K562 (cell line): ENCODE data around the gene SLAMF6. TPM values are rescaled to one million over a fixed set of nuclear protein-coding genes. Genes with fewer than 3 reads are reported as not detected.
A peak's percentile ranks its signal among the peaks of the same experiment; 100 is the strongest.

Experiments used
- ATAC-seq: fragments of 200-7000 bp; cut with Tn5 transposase; 3 replicates; pipeline ENCODE4 v1.9.1; 2020; ENCODE audit warnings: moderate library complexity
- BruUV-seq: library from RNA; stranded (reverse); fragments of 400-500 nt; replicated peaks from 2 replicates; lab custom pipeline; 2021; lab: Mats Ljungman, UMichigan
- CTCF ChIA-PET: fragments of 300-600 bp; formaldehyde crosslinking; extraction: SDS; loops from one replicate; lab custom pipeline; 2021; ENCODE audit warnings: low intra/inter-chr PET ratio; lab: Yijun Ruan, JAX
- POLR2A ChIA-PET: fragments of 300-600, 350-650 bp; sonication (Branson Sonifier 250); formaldehyde crosslinking; extraction: SDS; loops from one replicate; lab custom pipeline; 2021; ENCODE audit warnings: antibody characterized with exemption, inconsistent platforms; lab: Yijun Ruan, JAX
- DNase-seq, 4 experiments: peaks; one replicate each; pipeline versions ENCODE4 v3.0.0 to v3.0.0-alpha.2; 2011 to 2018; ENCODE audit warnings: low spot score in 3 of 4, mixed read lengths in 3 of 4; ENCODE audit errors: extremely low read depth in 1 of 4
- FAIRE-seq: peaks from 2 replicates; lab custom pipeline; 2011; peaks lifted over from hg19 to GRCh38; lab: Jason Lieb, UNC
- H2AFZ ChIP-seq: 2 replicates; pipeline ENCODE4 v1.6.0; 2011; ENCODE audit warnings: low read depth, low read length, control low read depth, inconsistent platforms
- H3K27ac ChIP-seq: fragments of 200-600 bp; 3 replicates; pipeline ENCODE4 v1.8.0; 2011; ENCODE audit warnings: low read depth, mild to moderate bottlenecking, control low read depth, inconsistent platforms, low read length, moderate library complexity, mixed read lengths; ENCODE audit errors: extremely low read depth
- H3K27me3 ChIP-seq, 2 experiments: fragments of 300-600 bp in 1 of 2; 2 replicates in 1 of 2; 3 replicates in 1 of 2; pipeline versions ENCODE4 v1.6.0 to v1.8.0; 2011; ENCODE audit warnings: inconsistent platforms in 2 of 2, low read length in 2 of 2, mild to moderate bottlenecking in 1 of 2, mixed read lengths in 1 of 2, moderate library complexity in 1 of 2; ENCODE audit not compliant: control insufficient read depth in 2 of 2, insufficient read depth in 2 of 2
- H3K36me3 ChIP-seq: fragments of 300-600 bp; 3 replicates; pipeline ENCODE4 v1.8.0; 2011; ENCODE audit warnings: mild to moderate bottlenecking, low read length, inconsistent platforms; ENCODE audit not compliant: control insufficient read depth, insufficient read depth
- H3K4me1 ChIP-seq, 2 experiments: fragments of 200-600 bp in 1 of 2; replicated peaks in 1 of 2; 2 replicates in 1 of 2; 3 replicates in 1 of 2; pipeline versions ENCODE4 v1.5.1 to v1.8.0; 2011; ENCODE audit warnings: inconsistent platforms in 2 of 2, low read length in 2 of 2, mild to moderate bottlenecking in 1 of 2, mixed read lengths in 1 of 2, moderate library complexity in 1 of 2; ENCODE audit not compliant: control insufficient read depth in 2 of 2, insufficient read depth in 2 of 2
- H3K4me2 ChIP-seq: 2 replicates; pipeline ENCODE4 v1.6.1; 2011; ENCODE audit warnings: low read length, control low read depth, inconsistent platforms, mixed read lengths; ENCODE audit not compliant: insufficient read depth
- H3K4me3 ChIP-seq: fragments of 200-600 bp; sonication (generic), shearing (Covaris generic); 2 replicates; pipeline ENCODE4 v1.5.1; 2016; ENCODE audit warnings: control low read depth, inconsistent platforms
- H3K79me2 ChIP-seq: fragments of 200-600 bp; 3 replicates; pipeline ENCODE4 v1.8.0; 2011; ENCODE audit warnings: low read length, inconsistent platforms; ENCODE audit not compliant: control insufficient read depth, insufficient read depth
- H3K9ac ChIP-seq, 2 experiments: 2 replicates each; pipeline versions ENCODE4 v1.6.0 to v1.6.1; 2011; ENCODE audit warnings: low read depth in 2 of 2, low read length in 2 of 2, control low read depth in 1 of 2, inconsistent platforms in 1 of 2, mild to moderate bottlenecking in 1 of 2, mixed read lengths in 1 of 2; ENCODE audit not compliant: insufficient read depth in 1 of 2
- H3K9me1 ChIP-seq: one replicate; pipeline ENCODE4 v1.6.0; 2011; ENCODE audit warnings: inconsistent platforms, mild to moderate bottlenecking, low read length, moderate library complexity; ENCODE audit not compliant: control insufficient read depth, insufficient read depth
- H3K9me3 ChIP-seq: replicated peaks from 2 replicates; pipeline ENCODE4 v1.5.1; 2011; ENCODE audit warnings: low read depth, low read length, inconsistent platforms; ENCODE audit not compliant: control insufficient read depth, insufficient read depth
- H4K20me1 ChIP-seq: replicated peaks from 2 replicates; pipeline ENCODE4 v1.6.1; 2011; ENCODE audit warnings: low read length, inconsistent platforms, mixed read lengths; ENCODE audit not compliant: control insufficient read depth, insufficient read depth
- DMBX1 ChIP-seq: fragments of 250-450 bp; sonication (Bioruptor Pico); IDR thresholded peaks from 2 replicates; pipeline ENCODE4 v1.8.0; 2022; ENCODE audit warnings: inconsistent platforms, mild to moderate bottlenecking, moderate library complexity, borderline replicate concordance
- GMEB1 ChIP-seq: fragments of 250-450 bp; sonication (Bioruptor Pico); IDR thresholded peaks from 2 replicates; pipeline ENCODE4 v1.4.0; 2020; ENCODE audit warnings: mild to moderate bottlenecking
- HOMEZ ChIP-seq: fragments of 250-450 bp; sonication (Bioruptor Pico); IDR thresholded peaks from 2 replicates; pipeline ENCODE4 v1.4.0; 2020; ENCODE audit warnings: mild to moderate bottlenecking, moderate library complexity
- IFI16 ChIP-seq: fragments of 250-450 bp; sonication (Bioruptor Pico); IDR thresholded peaks from 2 replicates; pipeline ENCODE4 v2.1.2; 2022; ENCODE audit warnings: mild to moderate bottlenecking, inconsistent platforms
- KLF10 ChIP-seq: fragments of 250-450 bp; sonication (Bioruptor Pico); IDR thresholded peaks from 2 replicates; pipeline ENCODE4 v1.6.1; 2021; ENCODE audit warnings: matching md5 sums
- MTA1 ChIP-seq: fragments of 450-650 bp; IDR thresholded peaks from 2 replicates; pipeline ENCODE4 v1.6.1; 2017; ENCODE audit warnings: borderline replicate concordance
- PPARD ChIP-seq: fragments of 250-450 bp; sonication (Bioruptor Pico); IDR thresholded peaks from 2 replicates; pipeline ENCODE4 v1.8.0; 2022; ENCODE audit warnings: inconsistent platforms, mild to moderate bottlenecking, moderate library complexity
- SMAD3 ChIP-seq: fragments of 450-650 bp; formaldehyde crosslinking; conservative IDR thresholded peaks from 2 replicates; pipeline ENCODE4 v1.4.0; 2020; ENCODE audit warnings: mild to moderate bottlenecking
- ZBTB17 ChIP-seq: fragments of 450-650 bp; formaldehyde crosslinking; IDR thresholded peaks from 2 replicates; pipeline ENCODE4 v1.4.0; 2020; ENCODE audit warnings: mild to moderate bottlenecking
- ZNF583 ChIP-seq: fragments of 250-450 bp; sonication (Bioruptor Pico); IDR thresholded peaks from 2 replicates; pipeline ENCODE4 v1.4.0; 2020
- ZNF589 ChIP-seq: fragments of 200-800 bp; sonication (Bioruptor generic); IDR thresholded peaks from 2 replicates; pipeline ENCODE4 v1.6.1; 2016; ENCODE audit warnings: low read depth, missing genetic modification characterization, missing compliant biosample characterization
- WGBS: fragments of 100-300 bp; shearing (Covaris generic); methylation state at CpG from one replicate; pipeline ENCODE4 v1.1.6; 2016; ENCODE audit warnings: low coverage, mixed read lengths; ENCODE audit not compliant: insufficient coverage; ENCODE audit errors: missing lambda C conversion rate; 5-methylcytosine and 5-hydroxymethylcytosine counted together
- in situ Hi-C: fragments of 300-500 bp; cut with MboI; formaldehyde crosslinking; loops from 4 replicates; pipeline ENCODE4 v1.15.0; 2018; ENCODE audit warnings: inconsistent platforms, mixed read lengths
- intact Hi-C: fragments of 100-400 bp; cut with micrococcal nuclease; formaldehyde crosslinking; loops from 2 replicates; pipeline ENCODE4 v1.14.2; 2022
- polyA plus RNA-seq, 8 experiments: library from polyadenylated mRNA; depleted of rRNA in 4 of 8; stranded (reverse) in 5 of 8; unstranded in 3 of 8; fragments of >200 nt; fragmentation: Nextera tagmentation in 2 of 8; fragmentation: Illumina TruSeq in 1 of 8; extraction: Ambion mirVana in 2 of 8; extraction: Trizol in 1 of 8; gene quantifications; 2 replicates each; pipeline versions ENCODE4 v1.2.1 to v1.2.3, GENCODE V29; 2011 to 2014; ENCODE audit warnings: inconsistent platforms in 1 of 8, missing spikeins in 1 of 8
- total RNA-seq, 7 experiments: library from RNA; depleted of rRNA in 6 of 7; stranded (reverse); fragments of >200 nt in 6 of 7; fragmentation: Illumina TruSeq in 2 of 7; extraction: Trizol in 2 of 7; gene quantifications; 2 replicates each; pipeline versions ENCODE4 v1.2.1 to v1.2.3, GENCODE V29; 2011 to 2021; ENCODE audit warnings: low replicate concordance in 1 of 7
- TF ChIP-seq, protein P1 (sequence below): fragments of 250-450 bp; sonication (Bioruptor Pico); IDR thresholded peaks from 2 replicates; pipeline ENCODE4 v1.4.0; 2020

The SLAMF6 gene
- total and polyA plus RNA-seq, 9 of the 15 experiments (the other 6 are each of a cell fraction or from before 2014, with no cell fraction given), result 0.56 to 4.8 (median 1.1) TPM

- DNase-seq, result no peak
- peaks cover 33 to 66% of the 10 kb centered on the region in 2 experiments for H3K4me1 ChIP-seq
- in situ Hi-C loops, result no loop called here
- no peaks in the 10 kb centered on the region for H3K9me1 ChIP-seq
- H3K36me3 ChIP-seq, result no peaks in the 10 kb centered on the region
- ATAC-seq, result no peak; the same call in 2 of the 3 replicates
- WGBS, result 85% methylated on average over 4 of the region's 4 CpGs
- H3K27ac ChIP-seq, result peak overlapping the region; percentile 34; the same call in 1 of the 3 replicates
- H3K9me3 ChIP-seq, result no peaks in the 10 kb centered on the region
- no peaks in the 10 kb centered on the region for H3K27me3 ChIP-seq
- POLR2A ChIA-PET, result no interaction called here
- BruUV-seq, result no TSS peak
- CTCF ChIA-PET, result no interaction called here
- H2AFZ ChIP-seq, result peak overlapping the region; percentile 72
- H4K20me1 ChIP-seq, result no peaks in the 10 kb centered on the region
- H3K9ac ChIP-seq, result 0 out of 4 replicates have a peak overlapping the region, but pooled peaks of 1 of the 2 experiments have one; percentile 12
- H3K4me3 ChIP-seq, result no peak overlapping the region
- H3K79me2 ChIP-seq, result no peaks in the 10 kb centered on the region
- FAIRE-seq, result no peak
- H3K4me2 ChIP-seq, result no peak overlapping the region
- intact Hi-C loops, result no loop called here
- TF ChIP-seq MTA1, result no peak
- TF ChIP-seq HOMEZ (CRISPR knock-in tag), result 0 out of 2 replicates have a peak, but pooled peaks have one; percentile 49
- TF ChIP-seq ZNF583 (CRISPR knock-in tag), result peak; percentile 67; the same call in 1 of the 2 replicates
- TF ChIP-seq ZBTB17 (CRISPR knock-in tag), result 0 out of 2 replicates have a peak, but pooled peaks have one; percentile 38
- peak; percentile 37; the same call in 1 of the 2 replicates for TF ChIP-seq IFI16 (CRISPR knock-in tag)
- 0 out of 2 replicates have a peak, but pooled peaks have one; percentile 21 for TF ChIP-seq ZNF589
- 0 out of 2 replicates have a peak, but pooled peaks have one; percentile 8 for TF ChIP-seq PPARD
- no peak for TF ChIP-seq GMEB1
- TF ChIP-seq KLF10 (CRISPR knock-in tag), result no peak
- peak; percentile 53; the same call in 1 of the 2 replicates for TF ChIP-seq SMAD3 (CRISPR knock-in tag)
- TF ChIP-seq, protein P1, sequence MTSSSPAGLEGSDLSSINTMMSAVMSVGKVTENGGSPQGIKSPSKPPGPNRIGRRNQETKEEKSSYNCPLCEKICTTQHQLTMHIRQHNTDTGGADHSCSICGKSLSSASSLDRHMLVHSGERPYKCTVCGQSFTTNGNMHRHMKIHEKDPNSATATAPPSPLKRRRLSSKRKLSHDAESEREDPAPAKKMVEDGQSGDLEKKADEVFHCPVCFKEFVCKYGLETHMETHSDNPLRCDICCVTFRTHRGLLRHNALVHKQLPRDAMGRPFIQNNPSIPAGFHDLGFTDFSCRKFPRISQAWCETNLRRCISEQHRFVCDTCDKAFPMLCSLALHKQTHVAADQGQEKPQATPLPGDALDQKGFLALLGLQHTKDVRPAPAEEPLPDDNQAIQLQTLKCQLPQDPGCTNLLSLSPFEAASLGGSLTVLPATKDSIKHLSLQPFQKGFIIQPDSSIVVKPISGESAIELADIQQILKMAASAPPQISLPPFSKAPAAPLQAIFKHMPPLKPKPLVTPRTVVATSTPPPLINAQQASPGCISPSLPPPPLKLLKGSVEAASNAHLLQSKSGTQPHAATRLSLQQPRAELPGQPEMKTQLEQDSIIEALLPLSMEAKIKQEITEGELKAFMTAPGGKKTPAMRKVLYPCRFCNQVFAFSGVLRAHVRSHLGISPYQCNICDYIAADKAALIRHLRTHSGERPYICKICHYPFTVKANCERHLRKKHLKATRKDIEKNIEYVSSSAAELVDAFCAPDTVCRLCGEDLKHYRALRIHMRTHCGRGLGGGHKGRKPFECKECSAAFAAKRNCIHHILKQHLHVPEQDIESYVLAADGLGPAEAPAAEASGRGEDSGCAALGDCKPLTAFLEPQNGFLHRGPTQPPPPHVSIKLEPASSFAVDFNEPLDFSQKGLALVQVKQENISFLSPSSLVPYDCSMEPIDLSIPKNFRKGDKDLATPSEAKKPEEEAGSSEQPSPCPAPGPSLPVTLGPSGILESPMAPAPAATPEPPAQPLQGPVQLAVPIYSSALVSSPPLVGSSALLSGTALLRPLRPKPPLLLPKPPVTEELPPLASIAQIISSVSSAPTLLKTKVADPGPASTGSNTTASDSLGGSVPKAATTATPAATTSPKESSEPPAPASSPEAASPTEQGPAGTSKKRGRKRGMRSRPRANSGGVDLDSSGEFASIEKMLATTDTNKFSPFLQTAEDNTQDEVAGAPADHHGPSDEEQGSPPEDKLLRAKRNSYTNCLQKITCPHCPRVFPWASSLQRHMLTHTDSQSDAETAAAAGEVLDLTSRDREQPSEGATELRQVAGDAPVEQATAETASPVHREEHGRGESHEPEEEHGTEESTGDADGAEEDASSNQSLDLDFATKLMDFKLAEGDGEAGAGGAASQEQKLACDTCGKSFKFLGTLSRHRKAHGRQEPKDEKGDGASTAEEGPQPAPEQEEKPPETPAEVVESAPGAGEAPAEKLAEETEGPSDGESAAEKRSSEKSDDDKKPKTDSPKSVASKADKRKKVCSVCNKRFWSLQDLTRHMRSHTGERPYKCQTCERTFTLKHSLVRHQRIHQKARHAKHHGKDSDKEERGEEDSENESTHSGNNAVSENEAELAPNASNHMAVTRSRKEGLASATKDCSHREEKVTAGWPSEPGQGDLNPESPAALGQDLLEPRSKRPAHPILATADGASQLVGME (CRISPR knock-in tag), result peak; percentile 37; the same call in 1 of the 2 replicates
- peak; percentile 27; the same call in 1 of the 2 replicates for TF ChIP-seq DMBX1 (CRISPR knock-in tag)
Measured at GRCh38 chr1:160547422-160547821, 24.4 kb upstream of the SLAMF6 start.
